HG03196 (cell line): Measurements from ENCODE around the gene AAK1.
"Not testable (repeated sequence)": the region's sequence is repeated elsewhere in the genome, so short reads cannot be mapped to it uniquely, and the experiment has no call there.

Experiments
- ATAC-seq: cut with Tn5 transposase; IDR thresholded peaks from one replicate; pipeline ENCODE4 v1.9.1; 2021; ENCODE audit not compliant: unreplicated experiment

The AAK1 gene

GRCh38 chr2:69660637-69661036, 17.1 kb upstream of the AAK1 start:
- ATAC-seq = no peak

GRCh38 chr2:69659941-69660483, 16.5 kb upstream of the AAK1 start:
- no peak for ATAC-seq

GRCh38 chr2:69659349-69659748, 15.8 kb upstream of the AAK1 start:
- ATAC-seq = no peak

GRCh38 chr2:69652206-69652605, 8.7 kb upstream of the AAK1 start:
- no peak for ATAC-seq

GRCh38 chr2:69647196-69647595, 3.7 kb upstream of the AAK1 start:
- not testable (repeated sequence) for ATAC-seq

- ATAC-seq = no peak
Observed at GRCh38 chr2:69646714-69647113, 3.2 kb upstream of the AAK1 start.

GRCh38 chr2:69645921-69646320, 2.4 kb upstream of the AAK1 start:
- no peak for ATAC-seq

- ATAC-seq = no peak
Observed at GRCh38 chr2:69645031-69645431, 1.5 kb upstream of the AAK1 start.

GRCh38 chr2:69644506-69644979, 1.0 kb upstream of the AAK1 start:
- no peak for ATAC-seq

- no peak for ATAC-seq
Observed at GRCh38 chr2:69642709-69643601, 584 bp downstream of the AAK1 start.

- ATAC-seq = no peak
Observed at GRCh38 chr2:69641887-69642708, 1.4 kb downstream of the AAK1 start.

GRCh38 chr2:69641471-69641870, 2.1 kb downstream of the AAK1 start:
- ATAC-seq = no peak

GRCh38 chr2:69639266-69639665, 4.3 kb downstream of the AAK1 start:
- ATAC-seq = no peak

- no peak for ATAC-seq
Observed at GRCh38 chr2:69638630-69639029, 4.9 kb downstream of the AAK1 start.

- no peak for ATAC-seq
Observed at GRCh38 chr2:69637923-69638322, 5.6 kb downstream of the AAK1 start.

GRCh38 chr2:69636395-69636794, 7.1 kb downstream of the AAK1 start:
- no peak for ATAC-seq

- no peak for ATAC-seq
Observed at GRCh38 chr2:69635432-69635831, 8.1 kb downstream of the AAK1 start.

- no peak for ATAC-seq
Observed at GRCh38 chr2:69634196-69634821, 9.2 kb downstream of the AAK1 start.

- no peak for ATAC-seq
Observed at GRCh38 chr2:69631402-69631801, 12.1 kb downstream of the AAK1 start.

- no peak for ATAC-seq
Observed at GRCh38 chr2:69629921-69630608, 13.5 kb downstream of the AAK1 start.
